Posterior cingulate gyrus (tissue), 11 donors: Measurements from ENCODE around the gene TASP1.

Source experiments
- DNase-seq, 10 donors: peaks; one replicate each; pipeline versions ENCODE4 v3.0.0 to v3.0.0-alpha.2; 2020 to 2021; ENCODE audit warnings: mixed read lengths in 3 of 10
- intact Hi-C: fragments of 100-400 bp; cut with DNase I; formaldehyde crosslinking; loops from one replicate; pipeline ENCODE4 v1.15.1; 2023

The TASP1 gene

DNA sequence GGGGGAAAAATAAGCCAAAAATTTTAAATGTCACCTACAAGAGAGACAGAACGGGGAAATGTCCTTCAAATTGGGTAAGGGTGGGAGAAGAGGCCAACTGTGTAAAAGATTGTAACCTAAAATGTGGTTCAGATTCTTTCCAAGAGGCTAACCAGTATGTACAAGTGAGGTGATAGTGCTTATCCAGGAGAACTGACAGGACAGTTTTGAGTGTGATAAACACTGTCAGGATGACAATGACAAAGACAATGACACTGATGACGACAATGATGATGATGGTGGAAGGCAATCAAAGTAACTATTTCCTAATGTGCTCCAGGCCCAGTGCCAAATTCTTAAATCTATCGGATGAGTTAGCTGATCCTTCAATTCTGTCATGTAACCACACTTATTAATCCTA, 57.3 kb downstream of the TASP1 start:
- intact Hi-C loops: no loop called here
- no peak for DNase-seq

DNA sequence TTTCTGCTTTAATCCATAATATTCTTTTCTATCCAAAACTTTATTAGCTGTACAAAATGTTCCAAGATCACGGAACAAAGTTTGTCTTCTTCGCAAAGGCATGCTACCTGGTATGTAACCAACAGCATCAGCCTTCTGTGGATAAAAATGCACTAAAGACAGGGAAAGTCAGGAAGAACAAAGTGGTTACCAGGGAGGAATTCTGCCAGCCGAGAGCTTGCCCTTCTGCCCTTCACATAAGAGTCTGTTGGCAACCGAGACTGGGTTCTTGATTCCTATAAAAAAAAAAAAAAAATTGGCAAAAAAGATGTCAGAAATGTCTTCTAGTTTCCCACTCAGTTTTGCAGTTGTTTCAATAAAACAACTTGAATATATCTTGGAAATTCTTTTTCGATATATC, 58.0 kb downstream of the TASP1 start:
- intact Hi-C loops: no loop called here
- DNase-seq: no peak

GRCh38 chr20:13574071-13574470, 64.7 kb downstream of the TASP1 start:
- intact Hi-C loops: no loop called here
- no peak for DNase-seq

- intact Hi-C loops: no loop called here
- DNase-seq: no peak
These were observed 67.1 kb downstream of the TASP1 start for GRCh38 chr20:13571662-13572061.

- no peak for DNase-seq
- intact Hi-C loops: no loop called here
These were observed 71.1 kb downstream of the TASP1 start for GRCh38 chr20:13567663-13568062.

- DNase-seq: no peak
- intact Hi-C loops: no loop called here
These were observed 74.9 kb downstream of the TASP1 start for GRCh38 chr20:13563854-13564253.

DNA sequence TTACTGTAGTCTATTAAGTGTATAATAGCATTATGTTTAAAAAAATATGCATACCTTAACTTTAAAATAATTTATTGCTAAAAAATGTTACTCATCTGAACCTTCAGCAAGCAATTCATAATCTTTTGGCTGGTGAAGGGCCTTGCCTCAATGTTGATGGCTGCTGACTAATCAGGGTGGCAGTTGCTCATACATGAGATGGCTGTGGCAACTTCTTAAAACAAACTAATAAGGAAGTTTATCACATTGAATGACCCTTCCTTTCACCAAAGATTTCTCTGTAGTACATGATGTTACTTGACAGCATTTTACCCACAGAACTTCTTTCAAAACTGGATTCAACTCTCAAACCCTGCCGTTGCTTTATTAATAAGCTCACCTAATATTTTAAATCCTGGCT, 84.0 kb downstream of the TASP1 start:
- DNase-seq: no peak
- intact Hi-C loops: no loop called here

DNA sequence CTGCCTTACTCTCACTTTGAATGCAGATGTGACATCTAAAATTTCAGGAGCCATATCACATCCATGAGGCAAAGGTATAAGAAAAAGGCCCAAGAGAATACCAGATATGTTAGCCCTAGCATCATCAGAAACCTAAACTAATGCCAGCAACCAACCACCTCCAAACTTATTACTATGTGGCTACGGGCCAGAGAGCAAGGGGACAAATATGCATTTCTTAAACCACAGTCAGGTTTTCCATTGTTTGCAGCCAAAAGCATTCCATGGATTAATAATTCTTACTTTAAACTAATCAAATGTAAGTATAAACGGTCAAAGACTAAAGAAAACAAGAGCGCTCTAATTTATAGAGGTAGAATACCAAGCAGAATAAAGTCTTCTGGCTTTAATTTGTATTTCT, 84.7 kb downstream of the TASP1 start:
- DNase-seq: no peak
- intact Hi-C loops: no loop called here

DNA sequence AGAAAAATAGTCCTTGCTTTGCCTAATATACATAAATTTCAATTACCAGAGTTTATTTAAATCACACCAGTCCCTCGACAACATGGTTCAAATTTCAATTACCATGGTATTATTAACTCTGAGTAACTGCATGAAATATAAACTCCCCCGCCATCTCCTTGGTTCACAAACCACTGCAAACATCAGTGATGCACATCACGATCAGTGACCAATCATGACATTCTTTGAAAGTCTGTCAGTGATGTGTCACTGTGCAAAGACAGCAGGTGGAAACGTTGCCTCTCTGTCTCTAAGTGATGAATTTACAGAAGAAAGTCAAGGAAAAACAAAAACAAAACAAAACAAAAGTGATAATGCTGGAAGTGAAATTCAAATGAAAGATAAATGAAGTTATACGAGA, 86.7 kb downstream of the TASP1 start:
- no peak for DNase-seq
- intact Hi-C loops: no loop called here

- no peak for DNase-seq
- intact Hi-C loops: no loop called here
These were observed 89.3 kb downstream of the TASP1 start for GRCh38 chr20:13549451-13549850.

DNA sequence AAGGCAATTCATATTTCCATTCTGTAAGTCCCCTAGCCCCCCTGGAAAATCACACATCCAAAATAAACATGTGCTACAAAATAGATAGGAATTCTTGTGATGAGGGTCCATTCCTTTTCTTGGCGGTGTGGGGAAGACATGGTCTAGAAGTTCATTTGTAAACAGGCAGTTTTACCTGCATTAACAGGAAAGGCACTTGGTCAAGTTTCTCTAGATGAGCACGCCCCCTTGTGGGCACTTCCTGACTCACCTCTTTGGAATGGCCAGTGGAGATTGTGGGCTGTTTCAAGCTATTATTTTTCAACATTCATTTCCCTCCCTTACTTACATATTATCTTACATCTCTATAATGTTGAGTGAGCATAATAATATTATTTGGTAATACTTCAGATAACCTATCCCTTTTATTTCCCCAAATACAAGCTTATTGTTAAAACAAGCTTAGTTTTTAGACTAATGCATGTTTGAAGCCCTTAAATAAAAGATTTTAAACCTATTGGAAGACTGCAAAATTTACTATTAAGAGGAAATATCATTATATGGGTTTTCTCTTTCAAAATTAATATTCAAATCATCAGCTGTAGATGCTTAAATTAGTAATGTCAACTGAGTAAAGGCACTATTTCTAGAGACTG, 92.1 kb downstream of the TASP1 start:
- peak in 9 of 10 donors; percentile 21 to 93 (median 68) for DNase-seq
- intact Hi-C loops: loop anchor here (1.0 kb wide), 1 partner anchor 427 kb away; no protein-coding TSS in a partner anchor

GRCh38 chr20:13545790-13546189, 92.9 kb downstream of the TASP1 start:
- DNase-seq: no peak
- intact Hi-C loops: loop anchor here (1.0 kb wide), 1 partner anchor 426 kb away; no protein-coding TSS in a partner anchor

DNA sequence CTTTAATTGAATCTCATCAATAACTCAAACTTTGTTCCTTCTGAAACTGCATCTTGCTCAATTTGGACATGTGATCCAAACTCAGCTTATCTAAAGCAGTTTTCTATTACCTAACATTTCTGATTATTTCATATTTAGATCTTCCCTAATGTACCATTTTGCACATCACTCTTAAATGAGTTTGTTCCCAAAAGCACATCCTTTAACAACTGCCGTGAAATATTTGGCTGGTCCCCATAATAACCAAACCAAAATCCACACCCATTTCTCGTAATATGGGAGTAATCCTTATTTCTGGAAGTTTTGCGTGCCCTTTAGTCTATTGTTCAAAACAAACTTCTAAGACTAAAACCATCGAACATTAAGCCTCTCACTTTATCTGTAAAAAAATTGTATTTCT, 94.9 kb downstream of the TASP1 start:
- DNase-seq: no peak
- intact Hi-C loops: no loop called here

DNA sequence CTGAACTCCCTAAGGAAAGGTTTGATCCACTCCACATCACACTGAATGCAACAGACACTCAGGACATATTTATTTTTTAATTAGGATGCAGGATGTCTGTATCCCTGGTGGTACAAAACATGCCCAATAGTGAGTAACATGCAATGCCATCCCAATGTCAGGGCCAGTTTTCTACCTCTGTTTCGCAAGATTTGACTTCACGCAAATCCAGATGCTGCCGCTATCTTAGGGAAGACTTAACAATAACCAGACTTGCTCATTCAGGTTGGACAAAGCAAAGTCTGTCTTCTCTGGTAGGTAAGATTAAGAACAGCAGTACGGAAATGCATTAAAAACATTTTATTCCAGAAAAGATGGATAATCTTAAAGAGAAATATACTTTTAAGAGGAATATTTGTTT, 103.1 kb downstream of the TASP1 start:
- DNase-seq: no peak
- intact Hi-C loops: no loop called here

DNA sequence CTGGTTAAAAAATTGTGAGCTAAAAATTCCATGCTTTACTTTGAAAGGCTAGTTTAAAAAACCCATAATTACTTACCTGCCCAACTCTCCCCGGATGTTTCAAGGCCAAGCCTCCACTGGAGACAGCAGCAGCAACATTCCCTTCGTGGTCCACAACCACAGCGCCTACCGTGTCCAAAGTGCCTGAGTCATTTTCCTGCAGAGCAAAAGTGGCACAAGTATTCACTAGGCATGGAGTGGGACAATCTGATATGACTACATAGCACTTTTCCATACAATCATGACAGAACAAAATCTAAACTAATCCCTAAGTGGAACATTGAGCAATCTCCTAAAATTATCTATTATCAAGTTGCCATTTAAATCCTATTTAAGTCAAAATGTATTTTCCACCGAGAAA, 104.8 kb downstream of the TASP1 start:
- DNase-seq: no peak
- intact Hi-C loops: no loop called here

DNA sequence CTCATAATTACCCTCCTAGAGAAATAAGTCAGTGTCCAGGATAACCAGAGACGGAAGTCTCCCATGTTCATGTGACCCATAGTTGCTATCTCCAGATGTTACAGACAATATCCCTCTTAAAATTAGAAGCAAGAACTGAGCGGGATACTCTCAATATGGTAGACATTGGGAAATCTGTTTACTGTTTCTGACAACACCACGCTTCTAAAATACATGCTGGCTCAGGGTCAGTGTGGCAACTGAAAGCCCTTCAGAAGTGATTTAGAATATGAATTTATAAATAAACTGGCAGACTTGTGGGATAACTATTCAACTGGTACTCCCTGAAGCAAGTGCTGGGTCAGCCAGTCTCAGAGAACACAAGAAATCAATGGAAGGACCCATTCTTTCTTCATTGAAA, 108.6 kb downstream of the TASP1 start:
- intact Hi-C loops: no loop called here
- no peak for DNase-seq

DNA sequence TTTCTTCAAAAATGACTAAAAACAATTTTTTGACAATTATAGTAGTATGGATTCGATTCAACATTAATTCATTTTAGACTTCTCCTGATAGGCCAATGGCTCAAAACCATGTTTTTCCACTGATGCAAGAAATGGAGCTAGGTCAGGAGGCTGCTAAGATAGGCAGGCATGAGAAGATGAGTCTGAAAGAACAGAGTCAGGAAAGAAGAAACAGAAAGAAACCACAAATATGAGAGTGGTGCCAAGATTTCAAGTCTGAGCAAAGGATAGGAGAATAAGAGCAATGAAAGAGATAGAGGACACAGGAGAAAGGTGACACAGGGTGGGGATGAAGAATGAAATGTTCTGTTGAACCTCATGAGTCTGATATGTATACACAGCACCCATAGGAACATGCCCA, 112.2 kb downstream of the TASP1 start:
- intact Hi-C loops: no loop called here
- no peak for DNase-seq

DNA sequence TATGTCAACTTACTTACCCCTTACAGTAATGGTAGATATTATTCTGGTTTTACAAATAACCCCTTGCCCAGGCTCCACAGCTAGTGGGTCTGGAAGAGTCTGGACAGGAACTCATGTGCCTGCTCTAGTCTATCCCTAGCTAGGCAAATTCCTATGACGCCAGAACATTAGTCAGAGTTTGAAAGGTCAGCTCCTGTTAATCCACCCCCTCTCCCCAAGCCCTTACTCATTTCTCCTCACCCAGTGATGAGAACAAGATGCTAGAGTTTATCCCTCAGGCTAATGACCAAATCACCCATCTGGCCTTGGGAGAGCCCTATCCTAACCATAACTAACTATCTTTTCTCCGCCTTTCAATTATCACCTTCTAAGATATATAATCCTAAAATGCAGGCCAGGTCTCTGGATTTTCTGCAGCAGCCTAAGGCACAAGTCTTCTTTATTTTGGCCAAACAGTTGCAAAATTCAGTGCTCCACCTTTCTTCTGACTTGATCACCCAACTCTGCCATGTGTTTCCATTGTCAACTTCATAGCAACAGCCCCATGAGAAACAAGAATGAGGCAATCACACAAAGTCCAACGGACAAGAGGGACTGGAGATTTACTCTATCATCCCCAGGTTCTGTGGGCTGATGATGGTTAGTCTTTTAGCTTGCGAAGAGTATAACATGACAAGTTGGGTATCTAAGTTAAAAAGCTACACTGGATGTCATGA, 113.3 kb downstream of the TASP1 start:
- intact Hi-C loops: no loop called here
- no peak for DNase-seq

- DNase-seq: no peak
- intact Hi-C loops: no loop called here
These were observed 114.4 kb downstream of the TASP1 start for GRCh38 chr20:13524339-13524738.

- DNase-seq: no peak
- intact Hi-C loops: no loop called here
These were observed 120.9 kb downstream of the TASP1 start for GRCh38 chr20:13517831-13518230.

DNA sequence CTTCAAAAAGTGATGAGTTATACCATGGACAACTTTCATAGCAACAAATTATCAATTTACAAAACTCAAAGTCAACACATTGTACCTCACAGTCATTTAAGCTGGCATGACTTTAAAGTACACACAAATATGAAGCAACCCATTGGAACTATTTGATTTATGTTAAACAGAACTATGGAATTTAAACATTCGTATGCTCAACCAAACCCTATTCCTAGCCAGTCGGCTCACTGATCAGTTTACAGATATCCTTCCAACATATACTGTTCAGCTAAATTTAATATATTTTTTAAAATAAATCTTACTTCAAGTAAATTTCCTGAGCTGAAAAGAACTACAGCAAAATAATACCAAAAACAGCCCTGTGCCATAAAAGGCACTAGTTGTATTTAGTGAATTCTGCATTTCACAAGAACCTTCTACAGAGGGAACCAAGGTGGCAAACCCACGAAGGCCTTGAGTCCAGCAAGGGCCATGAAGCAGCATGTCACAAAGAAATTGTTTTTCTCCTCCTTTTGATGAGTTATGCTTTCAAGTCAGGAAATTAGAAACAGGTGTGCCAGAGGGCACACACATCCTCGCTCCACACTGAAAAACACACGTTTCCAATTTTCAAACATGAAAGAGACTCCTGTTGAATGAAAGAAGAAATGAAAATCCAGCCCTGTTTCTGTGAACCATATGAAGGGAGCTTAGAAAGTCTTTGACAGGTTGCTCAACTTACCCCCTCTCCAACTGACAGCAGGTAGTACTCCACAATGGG, 122.8 kb downstream of the TASP1 start:
- intact Hi-C loops: no loop called here
- DNase-seq: no peak

GRCh38 chr20:13515291-13515690, 123.4 kb downstream of the TASP1 start:
- intact Hi-C loops: no loop called here
- no peak for DNase-seq
